Vagina (tissue), 2 donors: Measurements from ENCODE around the gene RELCH. TPM values are rescaled to one million over a fixed set of nuclear protein-coding genes. Genes with fewer than 3 reads are reported as not detected.

ENCODE experiments used
- DNase-seq, 2 donors: peaks; one replicate each; pipeline ENCODE4 v3.0.0-alpha.2; 2017; ENCODE audit errors: extremely low spot score in 2 of 2
- H3K27ac ChIP-seq: fragments of 200-600 bp; sonication (generic); one replicate; pipeline ENCODE4 v1.5.1; 2019
- H3K27me3 ChIP-seq: fragments of 200-600 bp; sonication (generic); one replicate; pipeline ENCODE4 v1.5.1; 2019
- H3K36me3 ChIP-seq, 2 donors: fragments of 200-600 bp; sonication (generic); one replicate each; pipeline ENCODE4 v1.5.1; 2017 to 2019
- H3K4me1 ChIP-seq: fragments of 200-600 bp; sonication (generic); one replicate; pipeline ENCODE4 v1.5.1; 2019
- H3K4me3 ChIP-seq, 2 donors: fragments of 200-600 bp; sonication (generic); 1 replicate in 1 of 2; 2 replicates in 1 of 2; pipeline ENCODE4 v1.5.1; 2016 to 2019
- H3K9me3 ChIP-seq: fragments of 200-600 bp; sonication (generic); one replicate; pipeline ENCODE4 v1.5.1; 2019
- POLR2A ChIP-seq, 2 donors: fragments of 450-650 bp; IDR thresholded peaks; one replicate each; pipeline ENCODE4 v1.6.1; 2017; ENCODE audit warnings: antibody characterized with exemption in 2 of 2, mild to moderate bottlenecking in 2 of 2, moderate library complexity in 2 of 2
- POLR2AphosphoS5 ChIP-seq, 2 donors: sonication (generic); formaldehyde crosslinking; IDR thresholded peaks; one replicate each; pipeline ENCODE4 v1.9.0; 2017; ENCODE audit warnings: antibody characterized with exemption in 2 of 2, mild to moderate bottlenecking in 2 of 2, low read depth in 1 of 2; ENCODE audit not compliant: insufficient read depth in 1 of 2
- intact Hi-C: fragments of 100-400 bp; cut with DNase I; formaldehyde crosslinking; loops from one replicate; pipeline ENCODE4 v1.15.1; 2023
- total RNA-seq: library from RNA; depleted of rRNA; stranded (reverse); fragments of >200 nt; gene quantifications from one replicate; pipeline ENCODE4 v1.2.3, GENCODE V29; 2016
- TF ChIP-seq, protein P1 (sequence below), 3 experiments: fragments of 450-650 bp in 2 of 3; fragments of 200-600 bp in 1 of 3; sonication (generic) in 1 of 3; IDR thresholded peaks; one replicate each; pipeline ENCODE4 v1.5.1; 2017 to 2019; ENCODE audit warnings: antibody characterized with exemption in 3 of 3, mild to moderate bottlenecking in 2 of 3, moderate library complexity in 2 of 3

The RELCH gene
- total RNA-seq, 1 donor from 2014 or later: 59.9 TPM

DNA sequence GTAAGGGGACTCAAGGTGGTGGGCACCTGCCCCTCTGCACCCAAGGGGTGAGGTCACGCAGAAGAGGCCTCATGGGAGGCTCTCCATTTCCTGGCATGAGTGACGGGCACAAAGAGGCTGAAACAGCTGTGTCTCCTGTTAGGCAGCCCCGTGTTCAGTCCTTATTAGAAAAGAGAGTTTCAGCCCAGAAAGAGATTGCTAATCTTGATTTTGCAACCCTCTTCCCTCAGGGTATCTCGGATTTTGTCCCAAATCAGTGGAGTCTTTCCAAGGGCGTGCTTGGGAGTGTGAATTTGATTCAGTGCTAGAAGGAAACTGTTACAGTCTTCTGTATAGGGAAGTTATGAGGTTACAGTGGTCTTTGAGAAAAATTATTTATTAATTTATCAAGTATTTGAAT, 148.4 kb downstream of the RELCH start:
- intact Hi-C loops: no loop called here
- peaks cover under 1% of the 10 kb centered on the region for H3K4me1 ChIP-seq
- DNase-seq: no peak
- no peak for TF ChIP-seq POLR2AphosphoS5 (IDR thresholded peaks at IDR 0.05; ENCODE audit: insufficient read depth in 1 of 2, low read depth in 1 of 2)
- TF ChIP-seq POLR2A (IDR thresholded peaks at IDR 0.05): no peak
- TF ChIP-seq, protein P1, sequence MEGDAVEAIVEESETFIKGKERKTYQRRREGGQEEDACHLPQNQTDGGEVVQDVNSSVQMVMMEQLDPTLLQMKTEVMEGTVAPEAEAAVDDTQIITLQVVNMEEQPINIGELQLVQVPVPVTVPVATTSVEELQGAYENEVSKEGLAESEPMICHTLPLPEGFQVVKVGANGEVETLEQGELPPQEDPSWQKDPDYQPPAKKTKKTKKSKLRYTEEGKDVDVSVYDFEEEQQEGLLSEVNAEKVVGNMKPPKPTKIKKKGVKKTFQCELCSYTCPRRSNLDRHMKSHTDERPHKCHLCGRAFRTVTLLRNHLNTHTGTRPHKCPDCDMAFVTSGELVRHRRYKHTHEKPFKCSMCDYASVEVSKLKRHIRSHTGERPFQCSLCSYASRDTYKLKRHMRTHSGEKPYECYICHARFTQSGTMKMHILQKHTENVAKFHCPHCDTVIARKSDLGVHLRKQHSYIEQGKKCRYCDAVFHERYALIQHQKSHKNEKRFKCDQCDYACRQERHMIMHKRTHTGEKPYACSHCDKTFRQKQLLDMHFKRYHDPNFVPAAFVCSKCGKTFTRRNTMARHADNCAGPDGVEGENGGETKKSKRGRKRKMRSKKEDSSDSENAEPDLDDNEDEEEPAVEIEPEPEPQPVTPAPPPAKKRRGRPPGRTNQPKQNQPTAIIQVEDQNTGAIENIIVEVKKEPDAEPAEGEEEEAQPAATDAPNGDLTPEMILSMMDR (IDR thresholded peaks at IDR 0.05): no peak
- no peak overlapping the region for H3K27ac ChIP-seq
- H3K36me3 ChIP-seq: no peaks in the 10 kb centered on the region
- no peak overlapping the region for H3K4me3 ChIP-seq
- H3K9me3 ChIP-seq: no peaks in the 10 kb centered on the region
- H3K27me3 ChIP-seq: no peaks in the 10 kb centered on the region

DNA sequence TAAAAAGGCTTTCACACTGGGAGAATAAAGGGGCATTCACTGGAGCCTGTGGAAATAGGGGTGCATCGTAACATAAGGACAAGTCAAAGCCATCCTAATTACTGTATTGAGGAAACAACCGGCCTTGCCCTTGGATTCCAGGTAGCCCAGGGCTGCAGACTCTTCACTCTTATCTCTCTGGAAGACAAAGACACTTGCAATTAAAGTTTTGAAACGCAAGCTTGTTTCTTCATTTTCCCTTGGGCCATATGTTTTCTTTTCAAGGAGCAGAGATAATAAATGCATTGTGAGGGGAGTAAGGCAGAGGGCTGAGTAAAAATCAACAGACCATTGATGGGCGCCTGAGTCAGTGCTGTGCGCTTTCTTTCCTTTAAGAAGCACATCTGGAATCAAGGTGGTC, 149.6 kb downstream of the RELCH start:
- no peaks in the 10 kb centered on the region for H3K9me3 ChIP-seq
- H3K27ac ChIP-seq: no peak overlapping the region
- H3K4me3 ChIP-seq: no peak overlapping the region

DNA sequence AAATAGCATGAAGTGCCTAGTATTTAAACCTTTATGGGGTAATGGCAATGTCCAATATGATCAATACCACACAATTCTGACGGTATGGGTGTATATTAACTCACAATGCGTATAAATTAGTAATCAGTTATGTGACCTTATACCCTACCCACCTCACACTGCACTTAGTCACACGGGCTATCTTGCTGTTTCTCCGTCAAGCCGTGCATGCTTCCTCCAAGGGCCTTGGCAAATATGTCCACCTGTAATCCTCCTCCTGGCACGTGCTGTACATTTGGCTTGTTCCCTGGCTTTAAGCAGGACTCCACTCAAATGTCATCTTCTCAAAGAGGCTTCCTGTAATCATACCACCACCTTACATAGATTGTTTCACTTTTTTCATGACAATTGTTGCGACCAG, 150.3 kb downstream of the RELCH start:
- H3K36me3 ChIP-seq: no peaks in the 10 kb centered on the region
- intact Hi-C loops: no loop called here
- no peak for DNase-seq
- TF ChIP-seq POLR2AphosphoS5 (IDR thresholded peaks at IDR 0.05; ENCODE audit: insufficient read depth in 1 of 2, low read depth in 1 of 2): no peak
- TF ChIP-seq, protein P1 (IDR thresholded peaks at IDR 0.05): no peak
- TF ChIP-seq POLR2A (IDR thresholded peaks at IDR 0.05): no peak
- no peaks in the 10 kb centered on the region for H3K4me1 ChIP-seq
- H3K27ac ChIP-seq: no peak overlapping the region
- no peaks in the 10 kb centered on the region for H3K27me3 ChIP-seq
- H3K9me3 ChIP-seq: no peaks in the 10 kb centered on the region
- no peak overlapping the region for H3K4me3 ChIP-seq

More for the DNA sequence above, 149.6 kb downstream of the RELCH start:
- no peak for DNase-seq
- Histone ChIP-seq H3K36me3 (no peaks in the 10 kb centered on the region), H3K4me1 (no peaks in the 10 kb centered on the region), H3K27me3 (no peaks in the 10 kb centered on the region)
- intact Hi-C loops: no loop called here
- TF ChIP-seq POLR2A (IDR thresholded peaks at IDR 0.05) (no peak), POLR2AphosphoS5 (IDR thresholded peaks at IDR 0.05; ENCODE audit: insufficient read depth in 1 of 2, low read depth in 1 of 2) (no peak)
- TF ChIP-seq, protein P1 (IDR thresholded peaks at IDR 0.05): no peak

DNA sequence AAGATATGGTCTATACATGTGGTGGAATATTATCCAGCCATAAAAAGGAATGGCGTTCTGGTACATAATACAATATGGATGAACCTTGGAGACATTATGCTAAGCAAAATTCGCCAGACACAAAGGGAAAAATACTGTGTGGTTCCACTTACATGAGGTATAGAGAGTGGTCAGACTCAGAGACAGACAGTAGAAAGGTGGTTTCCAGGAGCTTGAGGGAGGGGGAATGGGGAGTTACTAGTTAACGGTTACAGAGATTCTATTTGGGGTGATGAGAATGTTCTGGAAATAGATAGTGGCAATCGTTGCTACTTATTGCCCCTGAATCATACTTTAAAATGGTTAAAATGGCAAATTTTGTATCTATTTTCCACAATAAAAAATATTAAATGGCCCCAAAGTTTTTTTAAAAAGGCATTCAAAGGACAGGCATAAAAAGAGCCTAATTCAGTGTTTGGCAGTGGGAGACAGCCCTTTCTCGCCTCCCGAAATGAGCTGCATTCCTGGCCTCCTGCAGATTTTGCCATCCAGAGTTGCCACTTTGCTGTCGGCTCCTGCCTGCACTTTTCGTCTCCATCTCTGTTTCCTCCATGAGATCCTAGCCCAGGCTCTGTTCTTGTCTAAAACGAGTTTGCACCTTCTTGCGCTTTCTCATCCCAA, 151.5 kb downstream of the RELCH start:
- Histone ChIP-seq H3K36me3 (no peaks in the 10 kb centered on the region), H3K4me3 (no peak overlapping the region), H3K9me3 (no peaks in the 10 kb centered on the region), H3K27me3 (no peaks in the 10 kb centered on the region), H3K4me1 (no peaks in the 10 kb centered on the region), H3K27ac (no peak overlapping the region)
- TF ChIP-seq POLR2A (IDR thresholded peaks at IDR 0.05) (no peak), POLR2AphosphoS5 (IDR thresholded peaks at IDR 0.05; ENCODE audit: insufficient read depth in 1 of 2, low read depth in 1 of 2) (no peak)
- TF ChIP-seq, protein P1 (IDR thresholded peaks at IDR 0.05): no peak
- DNase-seq: no peak
- intact Hi-C loops: no loop called here
